PC-9 (cell line): ENCODE results near the gene ABCD2.

Experiments
- EZH2 ChIP-seq: fragments of 200-600 bp; sonication (generic); IDR thresholded peaks from 2 replicates; pipeline ENCODE4 v1.8.0; 2017; ENCODE audit warnings: antibody characterized with exemption, low read depth
- TF ChIP-seq, protein P1 (sequence below): fragments of 200-600 bp; sonication (generic); conservative IDR thresholded peaks from 2 replicates; pipeline ENCODE4 v1.6.1; 2017; ENCODE audit warnings: mixed run types, antibody characterized with exemption, mild to moderate bottlenecking, moderate library complexity

- TF ChIP-seq, protein P1, sequence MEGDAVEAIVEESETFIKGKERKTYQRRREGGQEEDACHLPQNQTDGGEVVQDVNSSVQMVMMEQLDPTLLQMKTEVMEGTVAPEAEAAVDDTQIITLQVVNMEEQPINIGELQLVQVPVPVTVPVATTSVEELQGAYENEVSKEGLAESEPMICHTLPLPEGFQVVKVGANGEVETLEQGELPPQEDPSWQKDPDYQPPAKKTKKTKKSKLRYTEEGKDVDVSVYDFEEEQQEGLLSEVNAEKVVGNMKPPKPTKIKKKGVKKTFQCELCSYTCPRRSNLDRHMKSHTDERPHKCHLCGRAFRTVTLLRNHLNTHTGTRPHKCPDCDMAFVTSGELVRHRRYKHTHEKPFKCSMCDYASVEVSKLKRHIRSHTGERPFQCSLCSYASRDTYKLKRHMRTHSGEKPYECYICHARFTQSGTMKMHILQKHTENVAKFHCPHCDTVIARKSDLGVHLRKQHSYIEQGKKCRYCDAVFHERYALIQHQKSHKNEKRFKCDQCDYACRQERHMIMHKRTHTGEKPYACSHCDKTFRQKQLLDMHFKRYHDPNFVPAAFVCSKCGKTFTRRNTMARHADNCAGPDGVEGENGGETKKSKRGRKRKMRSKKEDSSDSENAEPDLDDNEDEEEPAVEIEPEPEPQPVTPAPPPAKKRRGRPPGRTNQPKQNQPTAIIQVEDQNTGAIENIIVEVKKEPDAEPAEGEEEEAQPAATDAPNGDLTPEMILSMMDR = no peak
- TF ChIP-seq EZH2 = no peak
Observed at GRCh38 chr12:39575498-39575875, 44.1 kb downstream of the ABCD2 start.
